ENCODE results near the gene EI24. TPM values are rescaled to one million over a fixed set of nuclear protein-coding genes. Genes with fewer than 3 reads are reported as not detected.

Gene EI24
- polyA plus RNA-seq, 3 donors = 17.2 to 46.9 (median 44.7) TPM

GRCh38 chr11:125600663-125601062, 31.4 kb downstream of the EI24 start:
- intact Hi-C loops (cut with micrococcal nuclease) = no loop called here
- peaks cover 0 to 1% (median 0%) of the 10 kb centered on the region in 7 donors for H3K9me3 Mint-ChIP-seq
- H3K27ac Mint-ChIP-seq = no peak overlapping the region
- Histone ChIP-seq H3K27ac (ENCODE audit: low read depth in 1 of 2, low read length in 2 of 2) (no peak overlapping the region), H3K9me3 (replicated peaks in 1 of 2; ENCODE audit: control insufficient read depth in 1 of 2, insufficient read depth in 1 of 2, low read length in 2 of 2) (no peaks in the 10 kb centered on the region), H3K4me2 (replicated peaks; ENCODE audit: extremely low read depth, low read length, poor library complexity, severe bottlenecking) (no peak overlapping the region), H3K4me1 (ENCODE audit: control insufficient read depth in 1 of 2, insufficient read depth in 2 of 2, low read length in 2 of 2) (no peaks in the 10 kb centered on the region), H2AFZ (ENCODE audit: insufficient read depth, low read depth, low read length, poor library complexity, severe bottlenecking) (no peak overlapping the region), H3K79me2 (ENCODE audit: insufficient read depth, low read length) (peaks cover 44% of the 10 kb centered on the region), H3K27me3 (ENCODE audit: control insufficient read depth in 2 of 2, insufficient read depth in 2 of 2, low read length in 2 of 2) (no peaks in the 10 kb centered on the region), H3K9ac (ENCODE audit: insufficient read depth, low read length, poor library complexity, severe bottlenecking) (no peak overlapping the region), H3K36me3 (replicated peaks in 1 of 2; ENCODE audit: control insufficient read depth in 1 of 2, insufficient read depth in 2 of 2, low read length in 2 of 2) (peaks cover 75 to 92% of the 10 kb centered on the region in 2 donors), H3K4me3 (replicated peaks in 1 of 3; ENCODE audit: low read depth in 2 of 3, low read length in 3 of 3) (no peak overlapping the region), H4K20me1 (ENCODE audit: insufficient read depth, low read length) (peaks cover 6% of the 10 kb centered on the region)
- no peak for DNase-seq
- WGBS (ENCODE audit: insufficient coverage) = no CpG with 5 or more reads among the region's 2 CpGs
- H3K27me3 Mint-ChIP-seq (ENCODE audit: low read depth in 3 of 3) = no peaks in the 10 kb centered on the region
- H3K36me3 Mint-ChIP-seq = peaks cover 66 to 94% of the 10 kb centered on the region in 2 donors
- no peak for TF ChIP-seq CTCF (IDR thresholded peaks at IDR 0.05)
- H3K4me1 Mint-ChIP-seq = no peaks in the 10 kb centered on the region
- H3K4me3 Mint-ChIP-seq = no peak overlapping the region

GRCh38 chr11:125603207-125603606, 33.9 kb downstream of the EI24 start:
- no CpG with 5 or more reads among the region's 3 CpGs for WGBS (ENCODE audit: insufficient coverage)
- intact Hi-C loops (cut with micrococcal nuclease) = no loop called here
- Histone ChIP-seq H3K4me3 (replicated peaks in 1 of 3; ENCODE audit: low read depth in 2 of 3, low read length in 3 of 3) (no peak overlapping the region), H3K4me2 (replicated peaks; ENCODE audit: extremely low read depth, low read length, poor library complexity, severe bottlenecking) (no peak overlapping the region), H4K20me1 (ENCODE audit: insufficient read depth, low read length) (peaks cover 5% of the 10 kb centered on the region), H3K79me2 (ENCODE audit: insufficient read depth, low read length) (peaks cover 21% of the 10 kb centered on the region), H3K9me3 (replicated peaks in 1 of 2; ENCODE audit: control insufficient read depth in 1 of 2, insufficient read depth in 1 of 2, low read length in 2 of 2) (no peaks in the 10 kb centered on the region), H3K36me3 (replicated peaks in 1 of 2; ENCODE audit: control insufficient read depth in 1 of 2, insufficient read depth in 2 of 2, low read length in 2 of 2) (peaks cover 87 to 92% of the 10 kb centered on the region in 2 donors), H3K27ac (ENCODE audit: low read depth in 1 of 2, low read length in 2 of 2) (no peak overlapping the region), H3K9ac (ENCODE audit: insufficient read depth, low read length, poor library complexity, severe bottlenecking) (no peak overlapping the region), H3K4me1 (ENCODE audit: control insufficient read depth in 1 of 2, insufficient read depth in 2 of 2, low read length in 2 of 2) (no peaks in the 10 kb centered on the region), H2AFZ (ENCODE audit: insufficient read depth, low read depth, low read length, poor library complexity, severe bottlenecking) (no peak overlapping the region), H3K27me3 (ENCODE audit: control insufficient read depth in 2 of 2, insufficient read depth in 2 of 2, low read length in 2 of 2) (no peaks in the 10 kb centered on the region)
- Mint-ChIP-seq H3K27ac (no peak overlapping the region), H3K9me3 (no peaks in the 10 kb centered on the region), H3K36me3 (peaks cover 68 to 96% of the 10 kb centered on the region in 2 donors), H3K4me1 (no peaks in the 10 kb centered on the region), H3K4me3 (no peak overlapping the region), H3K27me3 (ENCODE audit: low read depth in 3 of 3) (no peaks in the 10 kb centered on the region)
- DNase-seq = no peak
- TF ChIP-seq CTCF (IDR thresholded peaks at IDR 0.05) = no peak

Measured in CD14-positive monocyte (primary cell).